Stimulated activated CD4-positive, alpha-beta T cell treated with anti-CD3 and anti-CD28 coated beads, Interleukin-4, amount 100 ng/mL, for 1 hour (primary cell): ENCODE results near the gene FGF11.

Experiments
- DNase-seq: peaks from one replicate; pipeline ENCODE4 v3.0.0-alpha.2; 2020

Gene FGF11

DNA sequence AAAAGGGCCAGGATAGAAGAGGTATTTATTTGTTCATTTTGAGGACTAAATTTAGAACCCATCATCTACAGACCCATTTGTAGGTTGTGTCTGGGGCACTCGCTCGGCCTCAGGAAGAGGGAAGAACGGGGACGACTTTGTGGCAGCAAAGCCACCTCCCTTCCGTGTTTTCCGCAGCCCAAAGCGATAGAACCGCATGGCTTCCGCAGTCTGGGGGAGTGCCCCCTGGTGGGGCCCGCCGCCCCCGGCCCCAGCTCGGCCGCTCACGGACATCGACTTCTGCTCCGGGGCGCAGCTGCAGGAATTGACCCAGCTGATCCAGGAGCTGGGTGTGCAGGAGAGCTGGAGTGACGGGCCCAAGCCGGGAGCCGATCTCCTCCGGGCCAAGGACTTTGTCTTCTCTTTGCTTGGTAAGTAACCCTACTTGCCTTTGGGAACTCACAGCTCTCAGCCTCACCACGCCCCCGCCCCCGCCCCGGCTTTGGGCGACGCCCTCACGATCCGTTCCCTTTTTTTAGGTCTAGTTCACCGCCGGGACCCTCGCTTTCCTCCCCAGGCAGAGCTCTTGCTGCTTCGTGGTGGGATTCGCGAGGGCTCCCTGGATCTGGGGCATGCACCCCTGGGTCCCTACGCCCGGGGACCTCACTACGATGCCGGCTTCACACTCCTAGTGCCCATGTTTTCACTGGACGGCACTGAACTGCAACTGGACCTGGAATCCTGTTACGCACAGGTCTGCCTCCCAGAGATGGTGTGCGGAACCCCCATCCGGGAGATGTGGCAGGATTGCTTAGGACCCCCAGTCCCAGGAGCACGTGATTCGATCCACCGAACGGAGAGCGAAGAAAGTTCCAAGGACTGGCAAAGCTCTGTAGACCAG lies 3.4 kb upstream of the FGF11 start:
- peak; percentile 57 for DNase-seq

DNA sequence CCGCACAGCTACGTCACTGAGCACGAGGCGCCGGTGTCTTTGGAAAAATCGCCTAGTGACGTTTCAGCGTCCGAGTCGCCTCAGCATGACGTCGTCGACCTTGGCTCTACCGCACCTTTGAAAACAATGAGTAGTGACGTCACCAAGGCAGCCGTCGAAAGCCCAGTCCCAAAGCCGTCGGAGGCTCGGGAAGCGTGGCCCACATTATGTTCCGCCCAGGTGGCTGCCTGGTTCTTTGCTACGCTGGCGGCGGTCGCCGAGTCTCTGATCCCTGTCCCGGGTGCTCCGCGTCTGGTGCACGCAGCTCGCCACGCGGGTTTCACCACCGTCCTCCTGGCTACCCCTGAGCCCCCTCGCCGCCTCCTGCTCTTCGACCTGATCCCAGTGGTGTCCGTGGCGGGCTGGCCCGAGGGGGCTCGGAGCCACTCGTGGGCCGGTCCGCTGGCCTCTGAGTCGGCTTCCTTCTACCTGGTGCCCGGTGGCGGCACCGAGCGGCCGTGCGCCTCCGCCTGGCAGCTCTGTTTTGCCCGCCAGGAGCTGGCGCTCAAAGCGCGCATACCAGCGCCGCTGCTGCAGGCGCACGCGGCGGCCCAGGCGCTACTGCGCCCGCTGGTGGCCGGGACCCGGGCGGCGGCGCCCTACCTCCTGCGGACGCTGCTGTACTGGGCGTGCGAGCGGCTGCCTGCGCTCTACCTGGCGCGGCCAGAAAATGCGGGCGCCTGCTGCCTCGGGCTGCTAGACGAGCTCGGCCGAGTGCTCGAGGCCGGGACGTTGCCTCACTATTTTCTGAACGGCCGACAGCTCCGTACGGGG lies 2.5 kb upstream of the FGF11 start:
- DNase-seq, result peak; percentile 83

DNA sequence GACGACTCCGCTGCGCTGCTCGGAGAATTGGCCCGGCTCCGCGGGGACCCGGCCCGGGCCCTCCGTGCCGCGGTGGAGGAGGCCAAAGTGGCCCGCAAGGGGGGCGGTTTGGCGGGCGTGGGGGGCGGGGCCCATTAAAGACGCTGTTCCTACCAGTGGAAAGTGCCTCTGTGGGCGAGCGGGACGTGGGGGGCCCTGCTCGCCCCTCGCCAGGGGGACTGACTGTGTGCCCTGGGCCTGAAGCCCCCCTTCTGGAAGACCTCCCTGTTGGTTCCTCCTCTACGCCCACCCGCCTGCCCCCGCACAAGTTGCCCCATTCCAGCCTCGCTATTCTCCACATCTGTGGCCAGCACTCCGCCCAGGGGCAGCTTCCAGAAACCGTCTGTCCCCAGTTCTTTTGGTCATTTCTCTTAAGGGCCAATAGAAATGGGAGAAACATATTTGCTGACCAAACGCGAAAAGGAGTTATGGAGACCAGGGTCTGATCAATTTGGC lies 1.9 kb upstream of the FGF11 start:
- DNase-seq, result no peak

DNA sequence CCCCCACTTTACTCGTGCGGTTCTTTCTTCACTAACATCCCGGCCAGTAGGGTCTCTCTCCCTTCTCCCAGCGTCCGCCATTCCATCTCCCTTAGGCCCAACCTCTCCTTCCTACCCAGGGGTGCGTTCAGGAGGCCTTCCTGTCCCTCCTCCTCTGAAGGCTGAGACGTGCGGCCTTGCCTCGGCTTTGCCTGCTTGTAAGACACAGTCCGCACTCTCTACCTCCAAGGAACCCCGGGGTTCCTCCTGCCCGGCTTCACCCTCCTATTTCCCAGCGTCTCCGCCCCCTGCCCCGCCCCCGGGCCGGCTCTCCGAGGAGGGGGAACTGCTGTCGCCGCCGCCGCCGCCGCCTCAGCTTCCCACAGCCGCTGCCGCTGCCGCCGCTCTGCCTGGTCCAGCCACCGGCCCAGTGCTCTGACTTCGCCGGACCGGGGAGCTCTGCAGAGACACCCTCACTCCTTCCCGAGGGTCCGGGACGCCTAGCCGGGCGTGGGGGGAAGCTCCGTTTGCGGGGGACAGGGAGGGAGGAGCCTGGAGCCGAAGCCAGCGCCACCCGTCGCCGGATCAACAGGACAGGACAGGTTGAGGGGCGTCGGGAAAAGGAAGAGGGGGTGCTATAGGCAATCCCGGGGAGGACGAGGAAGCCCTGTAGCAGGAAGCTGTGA lies 1.2 kb upstream of the FGF11 start:
- peak; percentile 73 for DNase-seq

DNA sequence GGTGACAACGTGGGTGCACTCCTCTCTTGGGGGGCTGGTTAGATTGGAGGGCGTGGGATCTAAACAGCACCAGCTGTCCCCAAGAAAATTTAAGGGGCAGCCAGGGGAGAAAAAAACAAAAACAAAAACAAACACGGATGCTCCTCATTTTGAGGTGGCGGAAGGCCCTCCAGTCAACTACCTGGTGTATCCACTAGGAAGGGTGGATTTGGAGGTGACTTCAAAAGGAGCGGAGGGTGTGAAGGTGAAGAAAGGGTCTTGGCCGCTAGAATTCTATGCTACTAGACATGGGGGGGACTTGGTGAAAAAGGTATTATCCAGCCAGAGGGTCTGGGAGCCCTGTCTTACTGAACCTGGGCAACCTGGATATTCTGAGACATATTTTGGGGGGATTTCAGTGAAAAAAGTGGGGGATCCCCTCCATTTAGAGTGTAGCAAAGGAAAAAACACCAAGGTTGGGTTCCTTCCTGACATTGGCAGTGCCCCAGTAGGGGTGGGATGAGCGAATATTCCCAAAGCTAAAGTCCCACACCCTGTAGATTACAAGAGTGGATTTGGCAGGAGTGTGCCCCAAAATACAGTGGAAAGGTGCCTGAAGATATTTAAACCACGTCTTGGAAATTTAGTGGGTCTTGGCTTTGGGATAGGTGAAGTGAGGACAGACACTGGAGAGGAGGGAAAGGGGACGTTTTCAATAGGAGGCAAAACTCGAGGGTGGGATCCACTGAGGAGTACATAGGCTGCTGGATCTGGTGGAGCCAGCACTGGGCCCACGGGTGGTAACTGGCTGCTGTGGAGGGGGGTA lies 454 bp upstream of the FGF11 start:
- DNase-seq, result no peak

DNA sequence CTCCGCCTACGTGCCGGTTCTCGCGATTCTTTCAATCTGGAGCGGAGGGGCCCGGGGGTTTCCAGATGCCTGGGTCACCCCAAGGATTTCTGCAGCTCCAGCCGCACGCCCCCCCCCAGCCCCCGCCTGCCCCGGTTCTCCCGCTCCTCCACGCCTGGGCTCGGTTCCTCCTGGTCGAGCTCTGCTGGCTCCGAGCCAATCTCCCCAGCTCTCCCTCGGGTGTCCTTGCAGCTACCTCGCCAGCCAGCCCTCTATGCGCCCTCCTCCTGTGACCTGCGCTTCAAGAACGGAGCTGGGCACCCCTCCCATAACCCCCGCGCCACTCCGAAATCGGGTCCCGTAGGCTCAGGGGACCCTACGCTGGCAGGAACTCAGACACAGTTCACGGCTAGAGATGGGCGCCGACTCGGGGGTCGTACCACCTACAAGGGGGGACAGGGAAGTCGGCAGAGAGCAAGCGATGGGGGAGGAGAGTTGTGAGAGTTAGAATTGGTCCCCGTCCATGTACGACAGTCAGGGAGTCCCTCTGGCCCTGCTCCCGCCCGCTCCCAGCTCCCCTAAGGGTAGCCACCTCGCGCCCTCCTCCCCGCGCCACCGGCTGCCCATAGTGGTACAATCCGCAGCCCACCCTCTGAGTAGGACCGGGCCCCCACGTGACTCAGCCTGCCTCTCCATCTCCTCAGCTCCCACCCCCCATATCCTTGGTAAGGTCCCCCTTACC lies 961 bp downstream of the FGF11 start:
- peak; percentile 32 for DNase-seq

DNA sequence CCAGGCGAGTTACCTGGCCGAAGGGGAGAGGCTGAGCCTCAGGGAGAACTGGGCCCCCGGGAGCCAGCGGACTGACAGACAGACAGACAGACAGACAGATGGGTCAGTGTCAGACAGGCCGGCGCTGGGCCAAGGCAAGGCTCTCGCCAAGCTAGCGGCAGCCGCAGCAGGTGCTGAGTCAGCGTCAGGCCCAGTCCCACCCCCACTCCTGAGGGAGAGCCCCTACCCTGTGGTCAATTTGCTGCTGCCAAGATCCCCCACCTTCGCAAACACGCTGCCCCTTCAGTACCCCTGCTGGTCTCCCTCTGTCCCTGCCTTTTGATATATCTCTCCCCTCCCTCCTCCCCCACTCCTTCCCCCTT lies 1.5 kb downstream of the FGF11 start:
- no peak for DNase-seq

DNA sequence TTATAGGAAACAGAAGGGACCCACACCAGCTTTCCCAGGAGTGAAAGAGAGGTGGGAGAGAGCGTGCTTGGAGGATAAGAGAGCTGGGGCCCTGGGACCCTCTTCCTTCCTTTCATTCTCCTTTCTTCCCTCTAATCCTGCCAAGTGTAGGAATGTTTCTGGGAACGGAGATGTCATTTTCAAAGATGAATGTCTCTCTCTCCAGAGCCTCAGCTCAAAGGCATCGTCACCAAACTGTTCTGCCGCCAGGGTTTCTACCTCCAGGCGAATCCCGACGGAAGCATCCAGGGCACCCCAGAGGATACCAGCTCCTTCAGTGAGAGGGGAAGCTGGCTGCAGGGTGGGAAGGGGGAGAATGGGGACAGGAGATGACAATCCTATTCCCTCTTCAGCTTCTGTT lies 2.0 kb downstream of the FGF11 start:
- DNase-seq, result no peak

DNA sequence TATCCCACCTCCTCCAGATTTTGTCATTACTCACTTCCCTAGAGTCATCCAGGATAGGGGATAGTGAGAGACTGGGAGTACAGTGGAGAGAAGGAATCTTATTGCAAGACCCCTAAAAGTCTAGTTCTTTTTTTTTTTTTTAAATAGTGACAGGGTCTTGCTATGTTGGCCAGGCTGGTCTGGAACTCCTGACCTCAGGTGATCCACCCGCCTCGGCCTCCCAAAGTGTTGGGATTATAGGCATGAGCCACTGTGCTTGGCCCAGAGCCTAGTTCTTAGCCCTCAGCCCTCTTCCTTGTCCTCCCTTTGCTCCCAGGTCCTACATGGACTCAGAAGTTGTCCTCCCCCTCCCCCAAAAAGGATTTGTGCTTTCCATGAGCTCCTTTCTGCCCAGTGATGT lies 2.8 kb downstream of the FGF11 start:
- no peak for DNase-seq

DNA sequence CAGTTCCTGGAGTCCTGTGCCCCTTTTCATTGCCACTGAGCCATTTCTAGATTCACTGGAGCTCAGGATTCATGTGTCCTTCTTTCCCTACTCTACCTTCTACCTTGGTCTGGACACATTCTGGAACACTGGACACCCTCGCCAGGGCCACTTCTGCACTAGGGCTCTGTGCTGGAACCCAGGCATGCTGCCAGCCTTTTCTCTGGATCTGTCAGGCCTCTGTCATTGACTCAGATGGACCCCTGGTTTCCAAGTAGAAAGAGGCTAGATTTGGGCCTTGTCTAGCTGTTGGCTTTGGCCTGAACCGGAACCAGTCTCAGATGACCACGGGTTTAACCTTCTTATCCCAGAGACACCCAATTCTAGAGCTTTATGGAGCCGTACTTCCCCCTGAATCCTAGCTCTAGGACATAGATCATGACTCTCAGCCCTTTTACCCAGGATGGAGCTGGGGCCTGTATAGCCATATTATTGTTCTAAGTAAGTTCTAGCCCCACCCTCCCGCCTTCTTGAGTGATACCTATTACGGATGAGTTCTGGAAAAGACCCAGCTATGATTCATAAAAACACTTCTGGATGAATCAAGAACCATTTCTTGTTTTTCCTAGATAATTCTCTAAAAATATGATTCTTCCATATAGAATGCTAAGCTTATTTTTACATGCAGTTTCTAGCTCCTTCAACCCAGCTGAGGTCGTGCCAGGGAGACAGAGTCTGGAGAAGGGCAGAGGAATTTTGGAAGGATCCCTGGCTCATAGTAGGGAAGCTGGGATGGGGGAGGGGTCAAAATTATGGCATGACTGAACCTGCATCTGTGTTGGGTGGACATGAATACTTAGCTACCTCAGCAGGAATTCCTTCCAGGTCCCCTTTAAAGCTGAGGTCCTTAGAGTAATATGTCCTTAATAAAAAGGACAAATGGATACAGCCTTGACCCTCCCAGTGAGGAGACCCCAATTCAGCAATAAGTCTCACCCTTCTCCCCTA lies 4.5 kb downstream of the FGF11 start:
- no peak for DNase-seq

DNA sequence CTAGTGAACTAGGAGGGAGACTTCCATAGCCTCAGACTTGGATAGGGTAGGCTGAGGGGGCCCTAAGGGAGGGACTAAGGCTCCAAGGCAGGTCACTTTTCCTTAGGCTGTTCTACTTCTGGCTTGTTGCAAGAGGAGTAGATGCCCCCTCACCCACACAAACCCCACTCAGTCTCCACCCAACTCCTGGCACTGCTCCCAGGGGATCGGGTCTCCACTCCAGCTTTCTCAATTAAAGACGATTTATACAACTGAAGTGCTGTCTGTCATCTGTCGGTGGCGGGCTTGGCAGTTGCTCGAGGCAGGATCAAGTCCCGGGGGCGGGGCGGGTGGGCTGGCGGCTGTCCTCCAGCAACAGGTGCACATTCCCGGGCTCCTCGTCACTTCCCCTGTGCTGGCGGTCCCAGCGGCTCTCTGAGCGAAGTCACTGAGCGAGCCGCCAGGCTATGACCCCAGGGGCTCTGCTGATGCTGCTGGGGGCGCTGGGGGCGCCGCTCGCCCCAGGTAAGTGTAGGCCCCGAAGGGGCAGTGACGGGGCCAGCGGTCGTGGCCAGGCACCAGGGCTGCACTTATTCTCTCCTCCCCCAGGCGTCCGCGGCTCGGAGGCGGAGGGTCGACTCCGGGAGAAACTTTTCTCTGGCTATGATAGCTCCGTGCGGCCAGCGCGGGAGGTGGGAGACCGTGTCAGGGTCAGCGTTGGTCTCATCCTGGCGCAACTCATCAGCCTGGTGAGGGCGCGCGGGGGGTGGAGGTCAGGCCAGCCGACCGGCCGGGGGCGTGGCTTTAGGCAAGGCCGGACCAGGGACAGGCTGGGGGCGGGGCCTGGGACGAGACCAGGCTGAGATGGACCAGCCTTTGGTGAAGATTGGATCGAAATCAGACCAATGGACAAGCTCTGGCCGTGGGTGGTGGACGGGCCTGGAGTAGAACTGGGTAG lies 5.6 kb downstream of the FGF11 start, which contains the start of gene CHRNB1:
TSS of gene CHRNB1 (plus strand) at position 380 of the 937 bp plus-strand sequence. CDS start at position 447, 67 bp downstream.
- DNase-seq, result no peak

DNA sequence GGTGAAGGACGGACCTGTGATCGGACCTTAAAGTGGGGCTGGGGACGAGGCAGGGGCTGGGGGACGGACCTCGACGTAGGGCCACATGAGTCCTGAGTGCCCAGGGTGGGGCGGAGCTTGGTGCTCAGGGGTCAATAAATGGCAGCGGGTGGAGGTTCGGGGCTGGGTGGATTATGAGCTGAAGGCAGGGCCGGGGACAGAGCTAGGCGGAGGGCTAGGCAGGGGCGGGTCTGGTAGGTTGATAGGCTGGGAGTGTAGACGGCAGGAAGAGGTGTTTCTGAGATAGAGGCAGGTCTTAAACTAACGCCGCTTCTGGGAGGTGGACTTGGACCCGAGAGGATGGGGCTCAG lies 6.3 kb downstream of the FGF11 start:
- no peak for DNase-seq

DNA sequence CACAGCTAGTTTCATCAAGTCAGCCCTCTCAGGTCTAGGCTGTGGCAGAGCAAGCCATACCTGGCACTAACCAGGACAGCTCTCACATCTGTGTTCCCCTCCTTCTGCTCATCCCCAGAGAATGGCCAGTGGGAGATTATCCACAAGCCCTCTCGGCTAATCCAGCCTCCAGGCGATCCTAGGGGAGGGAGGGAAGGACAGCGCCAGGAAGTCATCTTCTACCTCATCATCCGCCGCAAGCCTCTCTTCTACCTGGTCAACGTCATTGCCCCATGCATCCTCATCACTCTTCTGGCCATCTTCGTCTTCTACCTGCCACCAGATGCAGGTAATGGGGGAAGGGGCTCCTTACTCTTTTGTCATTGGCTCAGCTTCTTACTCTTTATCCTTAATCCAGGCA lies 9.1 kb downstream of the FGF11 start:
- no peak for DNase-seq

DNA sequence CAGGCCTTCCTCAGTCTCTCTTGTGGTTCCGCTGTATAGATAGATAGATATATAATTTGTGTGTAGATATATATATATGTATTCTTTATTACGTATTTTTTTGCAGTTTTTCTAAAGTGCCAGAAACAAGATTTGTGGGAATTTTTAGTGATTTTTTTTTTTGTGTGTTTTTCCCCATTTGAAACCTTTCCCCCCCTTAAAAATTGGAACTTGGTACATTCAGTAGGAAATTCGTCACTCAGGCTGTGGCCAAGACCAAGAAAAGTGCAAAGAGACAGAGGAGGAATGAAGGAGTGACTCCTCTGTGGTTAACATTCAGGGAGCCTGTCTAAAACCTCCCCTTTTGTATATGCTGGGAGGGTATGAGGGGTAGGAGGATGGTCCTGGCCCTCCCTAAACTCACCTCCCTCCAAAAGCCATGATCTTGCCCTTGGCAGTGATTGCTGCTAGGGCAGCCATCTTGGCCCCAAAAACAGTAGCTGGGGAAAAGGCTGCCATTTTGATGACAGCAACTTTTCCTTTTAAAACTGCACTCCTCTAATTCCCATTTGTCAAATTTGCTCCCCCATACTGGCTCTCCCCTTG lies 20.7 kb downstream of the FGF11 start:
- no peak for DNase-seq

DNA sequence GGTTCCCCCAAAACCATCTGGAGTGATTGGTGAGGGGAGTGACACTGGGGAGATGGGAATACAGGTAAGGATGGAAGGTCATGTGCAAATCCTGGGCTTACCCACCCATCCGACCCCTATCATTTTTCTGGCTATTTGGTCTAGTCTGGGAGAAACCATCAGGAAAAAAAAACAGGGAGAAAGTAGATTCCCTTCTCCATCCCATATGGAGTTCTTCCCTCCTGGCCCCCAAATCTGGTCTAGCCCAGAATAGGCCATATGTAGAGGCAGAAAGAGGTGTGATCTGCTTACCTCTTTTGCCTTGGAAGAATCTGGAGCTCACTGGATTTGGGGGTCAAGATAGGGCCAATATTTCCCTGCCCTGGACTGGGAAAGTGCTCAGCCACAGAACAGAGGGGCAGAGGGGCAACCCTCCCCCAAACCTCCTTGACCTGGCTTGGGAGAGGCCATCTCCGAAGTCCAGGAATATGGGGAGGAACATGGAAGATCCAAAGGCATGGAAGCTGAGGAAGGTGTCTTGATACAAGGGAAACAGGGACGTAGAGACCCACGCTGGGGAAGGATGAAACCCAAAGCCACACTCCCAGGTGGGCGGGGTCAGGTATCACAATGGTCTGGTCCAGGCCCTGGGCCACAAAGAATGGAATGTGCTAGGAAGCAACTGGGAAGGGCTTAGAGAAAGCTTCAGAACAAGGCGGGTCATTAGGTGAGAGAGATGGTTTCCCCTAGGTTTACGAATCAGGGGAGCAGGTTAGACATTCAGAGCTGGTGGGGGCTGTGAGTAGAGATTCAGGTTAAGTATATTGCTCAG lies 21.7 kb downstream of the FGF11 start:
- DNase-seq, result no peak

DNA sequence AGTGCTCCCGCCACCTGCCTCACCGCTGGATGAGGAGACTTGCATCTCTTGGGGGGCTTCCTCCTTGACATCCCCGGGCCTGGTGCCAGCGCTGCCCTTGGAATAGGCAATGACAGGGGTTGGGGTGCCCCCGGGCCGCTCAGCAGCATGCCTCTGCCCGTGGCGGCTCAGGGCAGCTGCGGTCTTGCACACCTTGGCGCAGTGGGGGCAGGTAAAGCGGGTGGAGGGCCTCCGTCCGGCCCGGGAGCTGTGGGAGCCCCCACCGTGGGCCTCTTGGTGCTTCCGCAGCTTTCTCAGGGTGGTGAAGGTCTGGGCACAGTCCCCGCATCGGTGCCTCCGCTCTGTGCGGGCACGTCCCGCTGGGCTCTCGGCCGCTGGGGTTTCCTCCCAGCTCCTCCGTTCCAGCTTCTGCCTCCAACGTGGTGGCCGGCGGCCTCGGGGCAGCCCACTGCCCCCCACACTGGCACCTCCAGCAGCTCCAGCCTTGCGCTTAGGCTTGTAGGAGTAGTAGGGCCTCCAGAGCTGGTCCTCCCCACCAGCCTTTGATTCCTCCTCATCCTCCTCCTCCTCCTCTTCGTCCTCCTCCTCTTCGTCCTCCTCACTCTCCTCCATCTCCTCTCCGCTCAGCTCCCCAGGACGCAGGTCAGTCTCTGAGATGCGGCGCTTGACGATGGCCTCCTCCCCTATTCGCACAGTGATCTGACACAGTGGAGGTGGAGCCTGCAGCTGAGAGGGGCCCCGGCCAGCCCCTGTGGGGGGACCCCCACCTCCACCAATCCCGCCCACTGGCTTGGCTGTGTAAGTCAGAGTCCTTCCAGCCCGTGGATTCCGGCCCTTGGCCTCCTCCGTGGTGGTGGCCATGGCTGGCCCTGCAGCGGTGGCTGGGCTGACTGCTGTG lies 23.4 kb downstream of the FGF11 start:
- no peak for DNase-seq

DNA sequence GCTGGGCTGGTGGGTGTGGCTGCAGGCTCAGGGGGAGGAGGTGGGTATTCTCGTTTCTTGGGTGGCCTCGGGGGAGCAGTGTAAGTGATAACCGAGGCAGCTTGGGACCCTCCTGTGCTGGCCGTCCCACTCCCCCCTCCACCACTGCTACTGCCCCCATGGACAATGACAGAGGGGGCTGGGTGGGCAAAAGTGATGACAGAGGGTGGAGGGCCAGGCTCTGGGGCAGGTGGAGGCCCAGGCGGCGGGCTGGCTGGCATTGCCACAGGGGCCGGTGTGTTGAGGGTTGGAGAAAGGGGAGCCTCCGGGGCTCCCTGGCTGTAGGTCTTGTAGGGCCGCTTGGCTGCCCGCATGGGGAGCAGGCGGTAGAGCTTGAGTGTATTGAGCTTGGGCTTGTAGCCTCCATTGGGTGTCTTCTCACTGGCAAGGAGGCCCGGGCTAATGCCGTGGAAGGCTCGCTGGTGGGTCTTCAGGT lies 24.1 kb downstream of the FGF11 start:
- DNase-seq, result no peak
